GM12878 (cell line): ENCODE measurements around the gene ABCA7. TPM values are rescaled to one million over a fixed set of nuclear protein-coding genes. Genes with fewer than 3 reads are reported as not detected.

Experiments
- ATAC-seq: fragments of 200-7000 bp; cut with Tn5 transposase; 3 replicates; pipeline ENCODE4 v1.9.1; 2020; ENCODE audit warnings: mild to moderate bottlenecking, moderate library complexity
- BruUV-seq: library from RNA; stranded (reverse); fragments of 400-500 nt; replicated peaks from 2 replicates; lab custom pipeline; 2021; lab: Mats Ljungman, UMichigan
- CTCF ChIA-PET: fragments of 300-600 bp; sonication (Branson Sonifier 250); formaldehyde crosslinking; extraction: SDS; loops from one replicate; lab custom pipeline; 2021; ENCODE audit warnings: inconsistent platforms; lab: Yijun Ruan, JAX
- POLR2A ChIA-PET: fragments of 350-600 bp; formaldehyde crosslinking; extraction: SDS; loops from one replicate; lab custom pipeline; 2021; ENCODE audit warnings: inconsistent platforms; lab: Charles Lee
- RAD21 ChIA-PET: fragments of 300-600 bp; sonication (Branson Sonifier 250); formaldehyde crosslinking; loops from one replicate; lab custom pipeline; 2023; ENCODE audit warnings: antibody characterized with exemption; ENCODE audit not compliant: unreplicated experiment; lab: Charles Lee
- SMC1A ChIA-PET: fragments of 300-600 bp; sonication (Branson Sonifier 250); formaldehyde crosslinking; loops from one replicate; lab custom pipeline; 2023; ENCODE audit not compliant: unreplicated experiment, uncharacterized antibody; lab: Charles Lee
- DNase-seq: peaks from one replicate; pipeline ENCODE4 v3.0.0-alpha.2; 2011; ENCODE audit warnings: low read depth, low spot score
- FAIRE-seq: peaks from 3 replicates; lab custom pipeline; 2011; peaks lifted over from hg19 to GRCh38; lab: Jason Lieb, UNC
- H2AFZ ChIP-seq: 2 replicates; pipeline ENCODE4 v1.6.0; 2011; ENCODE audit warnings: low read depth, low read length, control low read depth; ENCODE audit not compliant: control insufficient read depth
- H3K27ac ChIP-seq: 2 replicates; pipeline ENCODE4 v1.5.1; 2011; ENCODE audit warnings: control low read depth; ENCODE audit not compliant: control insufficient read depth, insufficient read depth
- H3K27me3 ChIP-seq, 2 experiments: replicated peaks in 1 of 2; 2 replicates each; pipeline versions ENCODE4 v1.6.0 to v1.6.1; 2011; ENCODE audit warnings: low read length in 1 of 2; ENCODE audit not compliant: control insufficient read depth in 2 of 2, insufficient read depth in 2 of 2
- H3K36me3 ChIP-seq, 2 experiments: 2 replicates each; pipeline ENCODE4 v1.5.1; 2011; ENCODE audit warnings: low read length in 1 of 2; ENCODE audit not compliant: control insufficient read depth in 2 of 2, insufficient read depth in 2 of 2
- H3K4me1 ChIP-seq: 2 replicates; pipeline ENCODE4 v1.6.1; 2011; ENCODE audit warnings: mild to moderate bottlenecking, low read length, moderate library complexity, mixed read lengths; ENCODE audit not compliant: control insufficient read depth, insufficient read depth
- H3K4me2 ChIP-seq: 2 replicates; pipeline ENCODE4 v1.6.0; 2011; ENCODE audit warnings: control low read depth; ENCODE audit not compliant: control insufficient read depth, insufficient read depth
- H3K4me3 ChIP-seq: fragments of 200-600 bp; sonication (generic); 2 replicates; pipeline ENCODE4 v1.5.1; 2016
- H3K79me2 ChIP-seq: 2 replicates; pipeline ENCODE4 v1.6.0; 2011; ENCODE audit warnings: low read length; ENCODE audit not compliant: control insufficient read depth, insufficient read depth
- H3K9ac ChIP-seq: 2 replicates; pipeline ENCODE4 v1.8.0; 2011; ENCODE audit warnings: low read length, control low read depth, mixed read lengths; ENCODE audit not compliant: control insufficient read depth, insufficient read depth
- H3K9me3 ChIP-seq: replicated peaks from 3 replicates; pipeline ENCODE4 v1.5.1; 2011; ENCODE audit warnings: mild to moderate bottlenecking, low read length; ENCODE audit not compliant: control insufficient read depth, insufficient read depth
- H4K20me1 ChIP-seq: 2 replicates; pipeline ENCODE4 v1.6.0; 2011; ENCODE audit not compliant: control insufficient read depth, insufficient read depth
- MAX ChIP-seq: IDR thresholded peaks from 2 replicates; pipeline ENCODE4 v1.6.1; 2012; ENCODE audit warnings: low read depth, low read length, improper control_type of control experiment
- SMARCA5 ChIP-seq: fragments of 450-650 bp; IDR thresholded peaks from 2 replicates; pipeline ENCODE4 v1.6.1; 2017; ENCODE audit warnings: mild to moderate bottlenecking
- ZNF217 ChIP-seq: fragments of 450-650 bp; IDR thresholded peaks from 2 replicates; pipeline ENCODE4 v1.6.1; 2017; ENCODE audit warnings: antibody characterized with exemption, mild to moderate bottlenecking
- WGBS: methylation state at CpG from one replicate; pipeline ENCODE4 v1.1.6; 2016; ENCODE audit warnings: low lambda C conversion rate; ENCODE audit not compliant: insufficient replicate concordance, insufficient coverage; ENCODE audit errors: missing lambda C conversion rate; 5-methylcytosine and 5-hydroxymethylcytosine counted together
- in situ Hi-C: fragments of 300-500 bp; cut with MboI; formaldehyde crosslinking; loops from 9 replicates; pipeline ENCODE4 v1.14.3; 2018; ENCODE audit warnings: mixed read lengths
- intact Hi-C: fragments of 100-400 bp; cut with micrococcal nuclease; formaldehyde crosslinking; loops from one replicate; pipeline ENCODE4 v1.14.2; 2022; ENCODE audit not compliant: unreplicated experiment
- polyA plus RNA-seq, 11 experiments: library from polyadenylated mRNA; depleted of rRNA in 4 of 11; unstranded in 6 of 11; stranded (reverse) in 5 of 11; fragments of >200 nt; fragmentation: Nextera tagmentation in 4 of 11; fragmentation: Illumina TruSeq in 1 of 11; extraction: Ambion mirVana in 4 of 11; extraction: Trizol in 1 of 11; gene quantifications; 1 replicate in 1 of 11; 2 replicates in 10 of 11; pipeline versions ENCODE4 v1.2.1 to v1.2.3, GENCODE V29; 2011 to 2016; ENCODE audit warnings: inconsistent platforms in 2 of 11, missing spikeins in 2 of 11, low read depth in 1 of 11
- total RNA-seq, 4 experiments: library from RNA; depleted of rRNA in 3 of 4; stranded (reverse); fragments of >200 nt in 3 of 4; fragmentation: Illumina TruSeq in 1 of 4; extraction: Trizol in 1 of 4; gene quantifications; 2 replicates each; pipeline versions ENCODE4 v1.2.1 to v1.2.3, GENCODE V29; 2013 to 2021
- TF ChIP-seq, protein P1 (sequence below): fragments of 450-650 bp; IDR thresholded peaks from 2 replicates; pipeline ENCODE4 v1.6.1; 2014; ENCODE audit warnings: mild to moderate bottlenecking

ABCA7 gene
- total and polyA plus RNA-seq, 10 of the 15 experiments (the other 5 are each of a cell fraction or from before 2014, with no cell fraction given): 1.0 to 49.5 (median 14.8) TPM

DNA sequence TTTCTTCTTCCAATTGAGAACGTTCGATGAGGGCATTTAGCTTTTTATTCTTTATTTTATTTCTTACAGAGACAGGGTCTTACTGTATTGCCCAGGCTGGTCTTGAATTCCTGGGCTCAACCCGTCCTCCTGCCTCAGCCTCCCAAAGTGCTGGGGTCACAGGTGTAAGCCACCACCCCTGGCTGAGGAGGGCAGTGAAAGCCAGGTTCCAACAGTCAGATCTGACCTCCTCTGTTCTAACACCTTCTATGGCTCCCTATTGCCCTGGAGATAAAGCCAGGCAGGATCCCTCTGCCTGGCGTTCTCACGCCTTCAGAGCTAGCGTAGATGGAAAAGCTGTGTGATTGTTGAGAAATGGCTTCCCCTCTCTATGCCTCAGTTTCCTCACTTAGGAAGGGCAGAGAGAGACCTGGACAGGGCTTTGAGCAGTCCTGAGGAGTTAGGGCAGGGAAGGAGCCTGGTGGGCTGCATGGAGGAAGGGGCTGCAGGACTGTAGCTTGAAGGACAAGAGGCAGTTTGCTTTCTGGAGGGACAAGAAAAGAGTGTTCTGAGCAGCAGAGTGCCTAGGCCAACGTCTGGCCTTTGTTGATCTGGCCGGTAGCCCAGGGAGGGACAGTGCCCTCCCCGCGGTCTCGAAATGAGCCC, 32.6 kb downstream of the ABCA7 start:
- CTCF ChIA-PET: no interaction called here

More for the DNA sequence above, 32.6 kb downstream of the ABCA7 start:
- H3K4me2 ChIP-seq: no peak overlapping the region; the same call in 1 of the 2 replicates
- H3K27me3 ChIP-seq: no peaks in the 10 kb centered on the region
- H3K4me3 ChIP-seq: no peak overlapping the region
- 77% methylated on average over 11 of the region's 11 CpGs for WGBS
- H3K79me2 ChIP-seq: peaks cover 46% of the 10 kb centered on the region
- no peak overlapping the region for H2AFZ ChIP-seq
- peaks cover 21 to 26% of the 10 kb centered on the region in 2 experiments for H3K36me3 ChIP-seq
- ATAC-seq (no peak), FAIRE-seq (no peak), DNase-seq (no peak)
- POLR2A ChIA-PET: interaction anchor here (1.2 kb wide), 2 partner anchors 12 to 30 kb away, joined by 3 read pairs; no protein-coding TSS in a partner anchor
- no peak overlapping the region for H3K27ac ChIP-seq
- intact Hi-C loops (no loop called here), in situ Hi-C loops (no loop called here)
- SMC1A ChIA-PET: interaction anchor here (1.0 kb wide), 1 partner anchor 33 kb away, joined by 3 read pairs; the partner anchor contains the start of gene ABCA7
- peaks cover 30% of the 10 kb centered on the region for H3K4me1 ChIP-seq
- TF ChIP-seq, protein P1, sequence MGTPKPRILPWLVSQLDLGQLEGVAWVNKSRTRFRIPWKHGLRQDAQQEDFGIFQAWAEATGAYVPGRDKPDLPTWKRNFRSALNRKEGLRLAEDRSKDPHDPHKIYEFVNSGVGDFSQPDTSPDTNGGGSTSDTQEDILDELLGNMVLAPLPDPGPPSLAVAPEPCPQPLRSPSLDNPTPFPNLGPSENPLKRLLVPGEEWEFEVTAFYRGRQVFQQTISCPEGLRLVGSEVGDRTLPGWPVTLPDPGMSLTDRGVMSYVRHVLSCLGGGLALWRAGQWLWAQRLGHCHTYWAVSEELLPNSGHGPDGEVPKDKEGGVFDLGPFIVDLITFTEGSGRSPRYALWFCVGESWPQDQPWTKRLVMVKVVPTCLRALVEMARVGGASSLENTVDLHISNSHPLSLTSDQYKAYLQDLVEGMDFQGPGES: no peak
- 0 out of 2 replicates have a peak, but pooled peaks have one; percentile 43 for TF ChIP-seq SMARCA5
- TF ChIP-seq MAX: no peak
- TF ChIP-seq ZNF217: 0 out of 2 replicates have a peak, but pooled peaks have one; percentile 60
- no peak overlapping the region for H3K9ac ChIP-seq
- no TSS peak for BruUV-seq
- H4K20me1 ChIP-seq: no peaks in the 10 kb centered on the region
- RAD21 ChIA-PET: no interaction called here
- no peaks in the 10 kb centered on the region; the same call in 2 of the 3 replicates for H3K9me3 ChIP-seq
